Ureter (tissue), 1 donor: ENCODE measurements around the gene SCAMP1. TPM values are rescaled to one million over a fixed set of nuclear protein-coding genes. Genes with fewer than 3 reads are reported as not detected.
"Not testable (repeated sequence)": the region's sequence is repeated elsewhere in the genome, so short reads cannot be mapped to it uniquely, and the experiment has no call there.

ENCODE experiments used
- DNase-seq: peaks from one replicate; pipeline ENCODE4 v3.0.0-alpha.2; 2020; ENCODE audit warnings: low spot score
- total RNA-seq: library from RNA; stranded (reverse); gene quantifications from one replicate; pipeline ENCODE4 v1.2.4, GENCODE V29; 2023
- donor health status: DM: yes; HTN: yes; CAD: no.

Gene SCAMP1
- total RNA-seq, 1 donor from 2014 or later, result 41.1 TPM

- peak; percentile 63 for DNase-seq
Observed at GRCh38 chr5:78360924-78361630, 660 bp downstream of the SCAMP1 start.

GRCh38 chr5:78361631-78361993, 1.2 kb downstream of the SCAMP1 start:
- no peak for DNase-seq

- DNase-seq, result no peak
Observed at GRCh38 chr5:78362220-78362619, 1.8 kb downstream of the SCAMP1 start.

GRCh38 chr5:78364005-78364404, 3.6 kb downstream of the SCAMP1 start:
- no peak for DNase-seq

- DNase-seq, result no peak
Observed at GRCh38 chr5:78367318-78367991, 7.0 kb downstream of the SCAMP1 start.

- DNase-seq, result no peak
Observed at GRCh38 chr5:78369680-78370079, 9.3 kb downstream of the SCAMP1 start.

GRCh38 chr5:78373231-78373630, 12.8 kb downstream of the SCAMP1 start:
- no peak for DNase-seq

- DNase-seq, result no peak
Observed at GRCh38 chr5:78376315-78376714, 15.9 kb downstream of the SCAMP1 start.

GRCh38 chr5:78377056-78377717, 16.8 kb downstream of the SCAMP1 start:
- DNase-seq, result no peak

- no peak for DNase-seq
Observed at GRCh38 chr5:78377718-78378105, 17.3 kb downstream of the SCAMP1 start.

- no peak for DNase-seq
Observed at GRCh38 chr5:78387468-78388153, 27.2 kb downstream of the SCAMP1 start.

GRCh38 chr5:78391357-78391756, 30.9 kb downstream of the SCAMP1 start:
- DNase-seq, result not testable (repeated sequence)

GRCh38 chr5:78397831-78398230, 37.4 kb downstream of the SCAMP1 start:
- DNase-seq, result no peak

GRCh38 chr5:78399116-78399515, 38.7 kb downstream of the SCAMP1 start:
- no peak for DNase-seq

- DNase-seq, result no peak
Observed at GRCh38 chr5:78404682-78405293, 44.4 kb downstream of the SCAMP1 start.

- DNase-seq, result no peak
Observed at GRCh38 chr5:78405829-78406750, 45.7 kb downstream of the SCAMP1 start.

GRCh38 chr5:78407458-78407857, 47.0 kb downstream of the SCAMP1 start:
- DNase-seq, result no peak

- DNase-seq, result no peak
Observed at GRCh38 chr5:78411586-78411985, 51.2 kb downstream of the SCAMP1 start.

GRCh38 chr5:78416677-78417425, 56.4 kb downstream of the SCAMP1 start:
- DNase-seq, result no peak

- DNase-seq, result no peak
Observed at GRCh38 chr5:78419396-78419795, 59.0 kb downstream of the SCAMP1 start.
